Cardiac fibroblast (primary cell): ENCODE measurements around the gene SNX2.

Experiments used
- DNase-seq, 2 donors: peaks; one replicate each; pipeline versions ENCODE4 v3.0.0 to v3.0.0-alpha.2; 2010; ENCODE audit warnings: low read depth in 2 of 2
- H3K4me3 ChIP-seq, 2 donors: replicated peaks in 1 of 2; 1 replicate in 1 of 2; 2 replicates in 1 of 2; pipeline ENCODE4 v1.5.1; 2011; ENCODE audit warnings: low read depth in 2 of 2, low read length in 2 of 2, mild to moderate bottlenecking in 2 of 2, moderate library complexity in 1 of 2
- TF ChIP-seq, protein P1 (sequence below): IDR thresholded peaks from one replicate; pipeline ENCODE4 v1.5.1; 2011; ENCODE audit warnings: low read depth, mild to moderate bottlenecking, low read length, inconsistent platforms

Gene SNX2

GRCh38 chr5:122877518-122877917, 102.6 kb downstream of the SNX2 start:
- TF ChIP-seq, protein P1, sequence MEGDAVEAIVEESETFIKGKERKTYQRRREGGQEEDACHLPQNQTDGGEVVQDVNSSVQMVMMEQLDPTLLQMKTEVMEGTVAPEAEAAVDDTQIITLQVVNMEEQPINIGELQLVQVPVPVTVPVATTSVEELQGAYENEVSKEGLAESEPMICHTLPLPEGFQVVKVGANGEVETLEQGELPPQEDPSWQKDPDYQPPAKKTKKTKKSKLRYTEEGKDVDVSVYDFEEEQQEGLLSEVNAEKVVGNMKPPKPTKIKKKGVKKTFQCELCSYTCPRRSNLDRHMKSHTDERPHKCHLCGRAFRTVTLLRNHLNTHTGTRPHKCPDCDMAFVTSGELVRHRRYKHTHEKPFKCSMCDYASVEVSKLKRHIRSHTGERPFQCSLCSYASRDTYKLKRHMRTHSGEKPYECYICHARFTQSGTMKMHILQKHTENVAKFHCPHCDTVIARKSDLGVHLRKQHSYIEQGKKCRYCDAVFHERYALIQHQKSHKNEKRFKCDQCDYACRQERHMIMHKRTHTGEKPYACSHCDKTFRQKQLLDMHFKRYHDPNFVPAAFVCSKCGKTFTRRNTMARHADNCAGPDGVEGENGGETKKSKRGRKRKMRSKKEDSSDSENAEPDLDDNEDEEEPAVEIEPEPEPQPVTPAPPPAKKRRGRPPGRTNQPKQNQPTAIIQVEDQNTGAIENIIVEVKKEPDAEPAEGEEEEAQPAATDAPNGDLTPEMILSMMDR = no peak
- DNase-seq = no peak
- no peak overlapping the region for H3K4me3 ChIP-seq

GRCh38 chr5:122879076-122879475, 104.2 kb downstream of the SNX2 start:
- no peak for DNase-seq
- TF ChIP-seq, protein P1 = no peak
- no peak overlapping the region for H3K4me3 ChIP-seq
